HepG2 (cell line): ENCODE results near the gene COMMD4. TPM values are rescaled to one million over a fixed set of nuclear protein-coding genes. Genes with fewer than 3 reads are reported as not detected.

Source experiments
- AGO1 ChIP-seq: fragments of 200-400 bp; formaldehyde crosslinking; IDR thresholded peaks from 2 replicates; pipeline ENCODE4 v1.6.1; 2017; ENCODE audit warnings: mild to moderate bottlenecking, low read depth, low read length, moderate library complexity; ENCODE audit not compliant: poor library complexity, severe bottlenecking
- ELF3 ChIP-seq: IDR thresholded peaks from 2 replicates; pipeline ENCODE4 v1.6.1; 2016; ENCODE audit warnings: missing genetic modification reagents, missing compliant biosample characterization
- HNF1B ChIP-seq: sonication (generic); formaldehyde crosslinking; IDR thresholded peaks from 2 replicates; pipeline ENCODE4 v1.5.1; 2020; ENCODE audit warnings: mild to moderate bottlenecking, moderate library complexity, missing genetic modification reagents
- MIXL1 ChIP-seq: IDR thresholded peaks from 2 replicates; pipeline ENCODE4 v1.6.1; 2016
- MTF1 ChIP-seq: sonication (generic); formaldehyde crosslinking; IDR thresholded peaks from 2 replicates; pipeline ENCODE4 v1.5.0; 2020; ENCODE audit warnings: missing genetic modification reagents
- NFAT5 ChIP-seq: sonication (generic); formaldehyde crosslinking; IDR thresholded peaks from 2 replicates; pipeline ENCODE4 v1.4.0; 2020; ENCODE audit warnings: missing genetic modification reagents
- SMAD1 ChIP-seq: sonication (generic); formaldehyde crosslinking; IDR thresholded peaks from 2 replicates; pipeline ENCODE4 v1.4.0; 2020; ENCODE audit warnings: missing genetic modification reagents, low read depth, mild to moderate bottlenecking, borderline replicate concordance
- SMYD3 ChIP-seq: sonication (generic); formaldehyde crosslinking; IDR thresholded peaks from 2 replicates; pipeline ENCODE4 v1.8.1; 2023; ENCODE audit warnings: mild to moderate bottlenecking, missing genetic modification reagents
- SOX6 ChIP-seq, 2 experiments: fragments of 450-650 bp in 1 of 2; sonication (generic) in 1 of 2; formaldehyde crosslinking in 1 of 2; IDR thresholded peaks; 2 replicates each; pipeline versions ENCODE4 v1.4.0 to v1.6.1; 2017 to 2020; ENCODE audit warnings: antibody characterized with exemption in 1 of 2, mild to moderate bottlenecking in 1 of 2, missing genetic modification reagents in 1 of 2
- USF2 ChIP-seq, 2 experiments: sonication (generic) in 1 of 2; formaldehyde crosslinking in 1 of 2; IDR thresholded peaks; 2 replicates each; pipeline versions ENCODE4 v1.5.1 to v1.6.1; 2011 to 2020; ENCODE audit warnings: borderline replicate concordance in 1 of 2, low read depth in 1 of 2, low read length in 1 of 2, mild to moderate bottlenecking in 1 of 2, missing genetic modification reagents in 1 of 2, moderate library complexity in 1 of 2
- ZBTB44 ChIP-seq: sonication (generic); formaldehyde crosslinking; IDR thresholded peaks from 2 replicates; pipeline ENCODE4 v1.4.0; 2020; ENCODE audit warnings: missing genetic modification reagents
- ZKSCAN5 ChIP-seq: sonication (generic); formaldehyde crosslinking; IDR thresholded peaks from 2 replicates; pipeline ENCODE4 v1.5.1; 2020; ENCODE audit warnings: mild to moderate bottlenecking, missing genetic modification reagents
- ZNF382 ChIP-seq: sonication (generic); formaldehyde crosslinking; IDR thresholded peaks from 2 replicates; pipeline ENCODE4 v1.5.0; 2020; ENCODE audit warnings: missing genetic modification reagents, mild to moderate bottlenecking, borderline replicate concordance
- ZNF432 ChIP-seq: sonication (generic); formaldehyde crosslinking; IDR thresholded peaks from 2 replicates; pipeline ENCODE4 v1.5.0; 2020; ENCODE audit warnings: missing genetic modification reagents, mild to moderate bottlenecking, borderline replicate concordance
- ZNF552 ChIP-seq: sonication (generic); formaldehyde crosslinking; IDR thresholded peaks from 2 replicates; pipeline ENCODE4 v1.9.0; 2022; ENCODE audit warnings: missing genetic modification reagents, mild to moderate bottlenecking, borderline replicate concordance
- polyA plus RNA-seq, 8 experiments: library from polyadenylated mRNA; depleted of rRNA in 3 of 8; stranded (reverse) in 7 of 8; unstranded in 1 of 8; fragments of >200 nt; fragmentation: Illumina TruSeq in 4 of 8; extraction: Trizol in 4 of 8; gene quantifications; 2 replicates each; pipeline versions ENCODE4 v1.2.1 to v1.2.3, GENCODE V29; 2011 to 2016; ENCODE audit warnings: low read depth in 4 of 8, missing spikeins in 1 of 8, mixed read lengths in 1 of 8; ENCODE audit not compliant: insufficient read depth in 1 of 8
- total RNA-seq, 5 experiments: library from RNA; depleted of rRNA; stranded (reverse); fragments of >200 nt; fragmentation: Illumina TruSeq; extraction: Trizol; gene quantifications; 2 replicates each; pipeline ENCODE4 v1.2.3, GENCODE V29; 2016; ENCODE audit warnings: low read depth in 1 of 5

COMMD4 gene
- total and polyA plus RNA-seq, 2 of the 13 experiments (the other 11 are each of a cell fraction or from before 2014, with no cell fraction given) = 45.8 to 89.9 TPM

GRCh38 chr15:75347222-75348033 is 11.6 kb downstream of the COMMD4 start (continued):
- TF ChIP-seq NFAT5 (CRISPR knock-in tag) = no peak
- TF ChIP-seq SMYD3 (CRISPR knock-in tag) = 0 out of 2 replicates have a peak, but pooled peaks have one; percentile 35
- 0 out of 2 replicates have a peak, but pooled peaks have one; percentile 28 for TF ChIP-seq SMAD1 (CRISPR knock-in tag)
- TF ChIP-seq SOX6 (IDR thresholded peaks at IDR 0.05) = no peak
- TF ChIP-seq SOX6 (CRISPR knock-in tag; IDR thresholded peaks at IDR 0.05) = peak; percentile 21; the same call in 1 of the 2 replicates
- TF ChIP-seq MIXL1 = no peak
- peak; percentile 68 for TF ChIP-seq AGO1
- TF ChIP-seq ELF3 = no peak
- no peak for TF ChIP-seq HNF1B (CRISPR knock-in tag)
- TF ChIP-seq ZNF382 (CRISPR knock-in tag) = no peak
- TF ChIP-seq USF2 (IDR thresholded peaks at IDR 0.05; ENCODE audit: low read depth, low read length) = no peak
- TF ChIP-seq USF2 (CRISPR knock-in tag; IDR thresholded peaks at IDR 0.05; ENCODE audit: borderline replicate concordance) = no peak
- no peak for TF ChIP-seq ZBTB44 (CRISPR knock-in tag)
- TF ChIP-seq ZNF432 (CRISPR knock-in tag) = no peak
- no peak for TF ChIP-seq MTF1 (CRISPR knock-in tag)
- no peak for TF ChIP-seq ZKSCAN5
- no peak for TF ChIP-seq ZNF552 (CRISPR knock-in tag)
